Endothelial cell of umbilical vein (primary cell): ENCODE measurements around the gene ARHGEF17. TPM values are rescaled to one million over a fixed set of nuclear protein-coding genes. Genes with fewer than 3 reads are reported as not detected.
A peak's percentile ranks its signal among the peaks of the same experiment; 100 is the strongest.

Experiments
- BruUV-seq: library from RNA; stranded (reverse); fragments of 400-500 nt; replicated peaks from 2 replicates; lab custom pipeline; 2021; lab: Mats Ljungman, UMichigan
- CTCF ChIA-PET: fragments of 300-600, 350-600 bp; sonication (Branson Sonifier 250); formaldehyde crosslinking; loops from one replicate; lab custom pipeline; 2021; ENCODE audit warnings: antibody characterized with exemption, inconsistent platforms; lab: Charles Lee
- POLR2A ChIA-PET: fragments of 300-600, 350-600 bp; sonication (Branson Sonifier 250); formaldehyde crosslinking; loops from one replicate; lab custom pipeline; 2021; ENCODE audit warnings: antibody characterized with exemption, inconsistent platforms; lab: Charles Lee
- DNase-seq: peaks from one replicate; pipeline ENCODE4 v3.0.0-alpha.2; 2011; ENCODE audit warnings: low read depth, low spot score
- FAIRE-seq: peaks from 2 replicates; lab custom pipeline; 2011; peaks lifted over from hg19 to GRCh38; lab: Jason Lieb, UNC
- H2AFZ ChIP-seq: 2 replicates; pipeline ENCODE4 v1.6.0; 2012; ENCODE audit warnings: low read depth, low read length, control low read depth, inconsistent platforms
- H3K27ac ChIP-seq: 2 replicates; pipeline ENCODE4 v1.5.1; 2011; ENCODE audit warnings: low read depth, mild to moderate bottlenecking, control low read depth, low read length, moderate library complexity; ENCODE audit not compliant: insufficient read depth
- H3K27me3 ChIP-seq, 2 experiments: 2 replicates each; pipeline versions ENCODE4 v1.6.0 to v1.6.1; 2011; ENCODE audit warnings: low read length in 2 of 2, mixed read lengths in 1 of 2; ENCODE audit not compliant: control insufficient read depth in 2 of 2, insufficient read depth in 2 of 2
- H3K36me3 ChIP-seq, 2 experiments: 2 replicates in 1 of 2; 3 replicates in 1 of 2; pipeline ENCODE4 v1.5.1; 2011; ENCODE audit warnings: low read length in 2 of 2, mild to moderate bottlenecking in 1 of 2, moderate library complexity in 1 of 2; ENCODE audit not compliant: control insufficient read depth in 2 of 2, insufficient read depth in 2 of 2; ENCODE audit errors: extremely low read depth in 1 of 2
- H3K4me1 ChIP-seq: 3 replicates; pipeline ENCODE4 v1.5.1; 2011; ENCODE audit warnings: mild to moderate bottlenecking, low read length; ENCODE audit not compliant: control insufficient read depth, insufficient read depth; ENCODE audit errors: extremely low read depth
- H3K4me2 ChIP-seq: 2 replicates; pipeline ENCODE4 v1.6.1; 2011; ENCODE audit warnings: low read length, control low read depth, mixed read lengths; ENCODE audit not compliant: insufficient read depth
- H3K4me3 ChIP-seq, 3 experiments: fragments of 200-600 bp in 1 of 3; sonication (generic), shearing (Covaris generic) in 1 of 3; replicated peaks in 1 of 3; 2 replicates each; pipeline ENCODE4 v1.5.1; 2011 to 2016; ENCODE audit warnings: control low read depth in 3 of 3, low read length in 3 of 3, mild to moderate bottlenecking in 2 of 3, inconsistent platforms in 1 of 3, low read depth in 1 of 3, moderate library complexity in 1 of 3; ENCODE audit not compliant: insufficient read depth in 1 of 3
- H3K79me2 ChIP-seq: 2 replicates; pipeline ENCODE4 v1.6.0; 2012; ENCODE audit warnings: low read length, inconsistent platforms; ENCODE audit not compliant: control insufficient read depth, insufficient read depth
- H3K9ac ChIP-seq: replicated peaks from 2 replicates; pipeline ENCODE3; 2011; ENCODE audit warnings: low read length, control low read depth; ENCODE audit not compliant: insufficient read depth; ENCODE audit errors: extremely low read depth
- H3K9me1 ChIP-seq: replicated peaks from 3 replicates; pipeline ENCODE4 v1.6.0; 2011; ENCODE audit warnings: mild to moderate bottlenecking, low read length; ENCODE audit not compliant: control insufficient read depth, insufficient read depth; ENCODE audit errors: extremely low read depth
- H3K9me3 ChIP-seq: replicated peaks from 2 replicates; pipeline ENCODE4 v1.5.1; 2012; ENCODE audit warnings: low read length, inconsistent platforms; ENCODE audit not compliant: control insufficient read depth, insufficient read depth
- H4K20me1 ChIP-seq: replicated peaks from 2 replicates; pipeline ENCODE3; 2011; ENCODE audit warnings: mild to moderate bottlenecking, low read length; ENCODE audit not compliant: control insufficient read depth, insufficient read depth; ENCODE audit errors: extremely low read depth
- GATA2 ChIP-seq: IDR thresholded peaks from 2 replicates; pipeline ENCODE4 v1.7.0; 2011; ENCODE audit warnings: low read depth, mild to moderate bottlenecking, moderate library complexity, mixed read lengths, low read length; ENCODE audit not compliant: insufficient read length, insufficient read depth
- JUN ChIP-seq: IDR thresholded peaks from 2 replicates; pipeline ENCODE4 v1.6.1; 2011; ENCODE audit warnings: borderline replicate concordance, low read depth; ENCODE audit not compliant: insufficient read length, insufficient read depth
- MYC ChIP-seq: IDR thresholded peaks from one replicate; pipeline ENCODE4 v1.6.1; 2011; ENCODE audit warnings: mild to moderate bottlenecking, low read depth, low read length
- POLR2A ChIP-seq: IDR thresholded peaks from 2 replicates; pipeline ENCODE4 v1.6.1; 2012; ENCODE audit warnings: low read depth, mild to moderate bottlenecking, control low read depth, low read length
- POLR2AphosphoS5 ChIP-seq: IDR thresholded peaks from 2 replicates; pipeline ENCODE4 v1.6.1; 2012; ENCODE audit warnings: low read depth, mild to moderate bottlenecking, control low read depth, low read length, moderate library complexity; ENCODE audit not compliant: insufficient read depth
- dilution Hi-C: fragments of 300-500 bp; cut with MboI; formaldehyde crosslinking; loops from one replicate; pipeline ENCODE4 v1.15.0; 2019; ENCODE audit warnings: low sequenced_read_pairs; ENCODE audit not compliant: extremely low pct_ligation_motif_present
- intact Hi-C: fragments of 100-400 bp; cut with micrococcal nuclease; formaldehyde crosslinking; loops from one replicate; pipeline ENCODE4 v1.10.0; 2022
- polyA plus RNA-seq, 4 experiments: library from polyadenylated mRNA; depleted of rRNA in 3 of 4; stranded (reverse) in 3 of 4; unstranded in 1 of 4; fragments of >200 nt; gene quantifications; 2 replicates each; pipeline versions ENCODE4 v1.2.1 to v1.2.3, GENCODE V29; 2011 to 2012; ENCODE audit warnings: missing spikeins in 1 of 4
- total RNA-seq: library from RNA; stranded (reverse); gene quantifications from 2 replicates; pipeline ENCODE4 v1.2.3, GENCODE V29; 2021
- TF ChIP-seq, protein P1 (sequence below): IDR thresholded peaks from 2 replicates; pipeline ENCODE4 v1.6.1; 2011; ENCODE audit not compliant: insufficient read depth, insufficient read length
- TF ChIP-seq, protein P2 (sequence below), 2 donors: IDR thresholded peaks; 1 replicate in 1 of 2; 2 replicates in 1 of 2; pipeline ENCODE4 v1.5.1; 2011; ENCODE audit warnings: low read length in 2 of 2, mild to moderate bottlenecking in 2 of 2, moderate library complexity in 2 of 2, control low read depth in 1 of 2, inconsistent platforms in 1 of 2, low read depth in 1 of 2; ENCODE audit not compliant: insufficient read depth in 1 of 2; ENCODE audit errors: extremely low read depth in 1 of 2

Gene ARHGEF17
- total and polyA plus RNA-seq, 2 donors (not counting 3 experiments of a cell fraction or from before 2014, with no cell fraction given), result 74.9 to 89.9 TPM

DNA sequence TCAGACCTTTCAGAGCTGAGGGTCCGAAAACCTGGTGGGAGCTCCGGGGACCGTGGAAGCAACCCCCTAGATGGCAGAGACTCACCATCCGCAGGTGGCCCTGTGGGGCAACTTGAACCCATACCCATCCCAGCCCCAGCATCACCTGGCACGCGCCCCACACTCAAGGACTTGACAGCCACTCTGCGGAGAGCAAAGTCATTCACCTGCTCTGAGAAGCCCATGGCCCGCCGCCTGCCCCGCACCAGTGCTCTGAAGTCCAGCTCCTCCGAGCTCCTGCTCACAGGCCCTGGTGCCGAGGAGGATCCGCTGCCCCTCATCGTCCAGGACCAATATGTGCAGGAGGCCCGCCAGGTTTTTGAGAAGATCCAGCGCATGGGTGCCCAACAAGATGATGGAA lies 2.0 kb downstream of the ARHGEF17 start:
- intact Hi-C loops, result no loop called here
- H3K9me3 ChIP-seq, result no peaks in the 10 kb centered on the region
- ChIA-PET POLR2A (interaction anchor here (0.7 to 1.6 kb wide), 2 partner anchors 24 to 55 kb away, joined by 4 to 5 read pairs; no protein-coding TSS in a partner anchor), CTCF (interaction anchor here (1.4 to 16.0 kb wide), 7 partner anchors 12 to 41 kb away, joined by 3 to 455 read pairs (median 11); no protein-coding TSS in a partner anchor)
- dilution Hi-C loops, result no loop called here
- DNase-seq, result no peak
- no peaks in the 10 kb centered on the region for H3K9me1 ChIP-seq
- H3K27ac ChIP-seq, result peak overlapping the region; percentile 86
- no peaks in the 10 kb centered on the region for H4K20me1 ChIP-seq
- H3K36me3 ChIP-seq, result peaks cover 0 to 3% of the 10 kb centered on the region in 2 experiments
- H3K79me2 ChIP-seq, result peaks cover 47% of the 10 kb centered on the region
- peak overlapping the region in 1 of 3 experiments; percentile 77 for H3K4me3 ChIP-seq
- H3K4me1 ChIP-seq, result peaks cover 41% of the 10 kb centered on the region
- no peak overlapping the region for H2AFZ ChIP-seq
- H3K9ac ChIP-seq, result peak overlapping the region; percentile 84
- no peak for FAIRE-seq
- TF ChIP-seq MYC, result no peak
- no peak for TF ChIP-seq POLR2A
- TF ChIP-seq POLR2AphosphoS5, result no peak
- TF ChIP-seq, protein P1, sequence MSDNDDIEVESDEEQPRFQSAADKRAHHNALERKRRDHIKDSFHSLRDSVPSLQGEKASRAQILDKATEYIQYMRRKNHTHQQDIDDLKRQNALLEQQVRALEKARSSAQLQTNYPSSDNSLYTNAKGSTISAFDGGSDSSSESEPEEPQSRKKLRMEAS, result no peak
- no peak for TF ChIP-seq GATA2
- TF ChIP-seq, protein P2, sequence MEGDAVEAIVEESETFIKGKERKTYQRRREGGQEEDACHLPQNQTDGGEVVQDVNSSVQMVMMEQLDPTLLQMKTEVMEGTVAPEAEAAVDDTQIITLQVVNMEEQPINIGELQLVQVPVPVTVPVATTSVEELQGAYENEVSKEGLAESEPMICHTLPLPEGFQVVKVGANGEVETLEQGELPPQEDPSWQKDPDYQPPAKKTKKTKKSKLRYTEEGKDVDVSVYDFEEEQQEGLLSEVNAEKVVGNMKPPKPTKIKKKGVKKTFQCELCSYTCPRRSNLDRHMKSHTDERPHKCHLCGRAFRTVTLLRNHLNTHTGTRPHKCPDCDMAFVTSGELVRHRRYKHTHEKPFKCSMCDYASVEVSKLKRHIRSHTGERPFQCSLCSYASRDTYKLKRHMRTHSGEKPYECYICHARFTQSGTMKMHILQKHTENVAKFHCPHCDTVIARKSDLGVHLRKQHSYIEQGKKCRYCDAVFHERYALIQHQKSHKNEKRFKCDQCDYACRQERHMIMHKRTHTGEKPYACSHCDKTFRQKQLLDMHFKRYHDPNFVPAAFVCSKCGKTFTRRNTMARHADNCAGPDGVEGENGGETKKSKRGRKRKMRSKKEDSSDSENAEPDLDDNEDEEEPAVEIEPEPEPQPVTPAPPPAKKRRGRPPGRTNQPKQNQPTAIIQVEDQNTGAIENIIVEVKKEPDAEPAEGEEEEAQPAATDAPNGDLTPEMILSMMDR (IDR thresholded peaks at IDR 0.05; ENCODE audit: extremely low read depth in 1 of 2, insufficient read depth in 1 of 2, low read depth in 1 of 2, low read length in 2 of 2), result no peak
- no peak for TF ChIP-seq JUN
- no peaks in the 10 kb centered on the region for H3K27me3 ChIP-seq
- peak overlapping the region; percentile 85 for H3K4me2 ChIP-seq
- no TSS peak for BruUV-seq
